B cell (primary cell): ENCODE results near the gene POLQ. TPM values are rescaled to one million over a fixed set of nuclear protein-coding genes. Genes with fewer than 3 reads are reported as not detected.

ENCODE experiments used
- ATAC-seq: fragments of 200-7000 bp; cut with Tn5 transposase; one replicate; pipeline ENCODE4 v1.10.0; 2021; ENCODE audit warnings: low read depth, mild to moderate bottlenecking, moderate number of reproducible peaks, moderate library complexity
- CTCF ChIA-PET: fragments of 350-600 bp; sonication (Branson Sonifier 250); formaldehyde crosslinking; loops from one replicate; lab custom pipeline; 2021; ENCODE audit warnings: antibody characterized with exemption, inconsistent platforms; lab: Charles Lee
- POLR2A ChIA-PET: fragments of 350-600 bp; sonication (Branson Sonifier 250); formaldehyde crosslinking; loops from one replicate; lab custom pipeline; 2021; ENCODE audit warnings: antibody characterized with exemption; lab: Charles Lee
- DNase-seq: peaks from one replicate; pipeline ENCODE4 v3.0.0; 2013
- H2AFZ ChIP-seq: 2 replicates; pipeline ENCODE4 v1.6.1; 2012; ENCODE audit warnings: mild to moderate bottlenecking, low read depth, low read length; ENCODE audit not compliant: insufficient read depth, poor library complexity, severe bottlenecking
- H3K27ac ChIP-seq, 2 donors: 1 replicate in 1 of 2; 2 replicates in 1 of 2; pipeline ENCODE4 v1.5.1; 2012 to 2013; ENCODE audit warnings: low read length in 2 of 2, mild to moderate bottlenecking in 2 of 2, moderate library complexity in 1 of 2
- H3K27me3 ChIP-seq, 4 experiments: fragments of 200-600 bp in 1 of 4; sonication (generic) in 1 of 4; replicated peaks in 1 of 4; 1 replicate in 2 of 4; 2 replicates in 2 of 4; pipeline versions ENCODE4 v1.6.1 to v1.7.0; 2013 to 2016; ENCODE audit warnings: low read length in 3 of 4, mild to moderate bottlenecking in 2 of 4, mixed read lengths in 1 of 4, moderate library complexity in 1 of 4; ENCODE audit not compliant: insufficient read depth in 4 of 4, control insufficient read depth in 3 of 4; ENCODE audit errors: control extremely low read depth in 1 of 4
- H3K36me3 ChIP-seq, 2 experiments: replicated peaks in 1 of 2; 1 replicate in 1 of 2; 2 replicates in 1 of 2; pipeline versions ENCODE4 v1.6.1 to v1.7.1; 2013; ENCODE audit warnings: low read length in 1 of 2; ENCODE audit not compliant: insufficient read depth in 2 of 2, control insufficient read depth in 1 of 2; ENCODE audit errors: control extremely low read depth in 1 of 2, extremely low read depth in 1 of 2
- H3K4me1 ChIP-seq, 2 donors: fragments of 200-600 bp in 1 of 2; sonication (generic) in 1 of 2; 1 replicate in 1 of 2; 2 replicates in 1 of 2; pipeline versions ENCODE4 v1.5.1 to v1.6.1; 2013 to 2017; ENCODE audit warnings: low read length in 2 of 2; ENCODE audit not compliant: control insufficient read depth in 2 of 2, insufficient read depth in 2 of 2
- H3K4me2 ChIP-seq: replicated peaks from 2 replicates; pipeline ENCODE3; 2012; ENCODE audit warnings: mild to moderate bottlenecking, low read depth, low read length; ENCODE audit not compliant: poor library complexity, severe bottlenecking
- H3K4me3 ChIP-seq, 5 experiments: fragments of 200-600 bp in 1 of 5; sonication (generic) in 1 of 5; 1 replicate in 3 of 5; 2 replicates in 2 of 5; pipeline versions ENCODE4 v1.5.1 to v1.7.0; 2011 to 2016; ENCODE audit warnings: low read length in 4 of 5, mild to moderate bottlenecking in 4 of 5, low read depth in 2 of 5, control low read depth in 1 of 5, moderate library complexity in 1 of 5; ENCODE audit not compliant: insufficient read depth in 1 of 5; ENCODE audit errors: control extremely low read depth in 1 of 5, extremely low read depth in 1 of 5
- H3K79me2 ChIP-seq: fragments of 200-600 bp; sonication (generic); one replicate; pipeline ENCODE4 v1.6.0; 2016; ENCODE audit warnings: low read length; ENCODE audit not compliant: control insufficient read depth, insufficient read depth
- H3K9ac ChIP-seq: fragments of 200-600 bp; sonication (generic); 2 replicates; pipeline ENCODE4 v1.6.1; 2017; ENCODE audit warnings: mild to moderate bottlenecking, low read length, moderate library complexity
- H3K9me3 ChIP-seq, 3 donors: one replicate each; pipeline versions ENCODE4 v1.6.1 to v1.7.1; 2013; ENCODE audit warnings: low read length in 2 of 3; ENCODE audit not compliant: control insufficient read depth in 2 of 3, insufficient read depth in 1 of 3; ENCODE audit errors: control extremely low read depth in 1 of 3
- H4K20me1 ChIP-seq: 2 replicates; pipeline ENCODE4 v1.6.0; 2012; ENCODE audit warnings: mild to moderate bottlenecking, low read length; ENCODE audit not compliant: insufficient read depth, control insufficient read depth, poor library complexity, severe bottlenecking
- H3K27ac Mint-ChIP-seq: one replicate; pipeline ENCODE4 v1.8.0; 2021; ENCODE audit warnings: mixed read lengths
- H3K27me3 Mint-ChIP-seq: one replicate; pipeline ENCODE4 v1.8.0; 2021; ENCODE audit warnings: mixed read lengths
- H3K4me1 Mint-ChIP-seq: one replicate; pipeline ENCODE4 v1.8.0; 2021; ENCODE audit warnings: mixed read lengths
- H3K4me3 Mint-ChIP-seq: one replicate; pipeline ENCODE4 v1.8.0; 2021; ENCODE audit warnings: mixed read lengths
- H3K9me3 Mint-ChIP-seq: one replicate; pipeline ENCODE4 v1.8.0; 2022; ENCODE audit warnings: mixed read lengths; ENCODE audit not compliant: insufficient read depth
- EZH2 ChIP-seq: IDR thresholded peaks from 2 replicates; pipeline ENCODE4 v1.6.1; 2012; ENCODE audit warnings: borderline replicate concordance, low read depth, mild to moderate bottlenecking, moderate library complexity, low read length; ENCODE audit not compliant: insufficient read depth, poor library complexity, severe bottlenecking
- WGBS: methylation state at CpG from one replicate; pipeline ENCODE4 v1.1.5; 2013; ENCODE audit warnings: missing lambda C conversion rate; ENCODE audit not compliant: insufficient coverage; 5-methylcytosine and 5-hydroxymethylcytosine counted together
- intact Hi-C: fragments of 100-400 bp; cut with micrococcal nuclease; formaldehyde crosslinking; loops from one replicate; pipeline ENCODE4 v1.10.0; 2022
- polyA plus RNA-seq: library from polyadenylated mRNA; depleted of rRNA; stranded (reverse); fragments of >200 nt; gene quantifications from 2 replicates; pipeline ENCODE4 v1.2.3, GENCODE V29; 2012
- total RNA-seq, 2 donors: library from RNA; stranded (reverse); fragments of 120-200 nt in 1 of 2; gene quantifications; 1 replicate in 1 of 2; 2 replicates in 1 of 2; pipeline versions ENCODE4 v1.2.3 to v1.2.4, GENCODE V29; 2013 to 2022
- TF ChIP-seq, protein P1 (sequence below): fragments of 200-600 bp; IDR thresholded peaks from one replicate; pipeline ENCODE4 v1.8.0; 2022; ENCODE audit warnings: antibody characterized with exemption, mild to moderate bottlenecking

The POLQ gene
- total and polyA plus RNA-seq, 2 donors (not counting 1 experiment from before 2014, with no cell fraction given): 0.25 to 0.79 TPM

DNA sequence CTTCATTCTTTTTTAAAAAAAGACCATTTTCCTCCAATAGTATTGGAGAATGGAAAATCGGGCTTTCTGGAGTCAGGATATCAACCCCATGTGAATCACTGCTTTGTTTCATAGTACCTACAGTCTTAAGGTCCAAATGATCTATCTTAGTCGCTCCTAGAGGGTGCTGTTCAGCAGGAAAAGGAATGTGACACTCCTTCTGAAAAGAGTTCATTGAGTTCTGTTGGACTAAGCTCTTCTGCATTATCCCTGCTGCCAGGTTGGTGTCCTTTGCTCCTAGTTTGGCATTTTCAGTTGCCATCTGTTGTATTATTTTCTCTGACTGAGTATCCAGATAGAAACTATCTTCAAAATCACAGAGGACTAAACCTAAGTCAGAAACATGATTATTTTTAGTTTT lies 57.2 kb downstream of the POLQ start:
- ChIA-PET POLR2A (no interaction called here), CTCF (no interaction called here)
- no peaks in the 10 kb centered on the region for H3K27me3 ChIP-seq
- H4K20me1 ChIP-seq: no peaks in the 10 kb centered on the region
- H3K27ac ChIP-seq: no peak overlapping the region
- H3K27ac Mint-ChIP-seq: no peak overlapping the region
- H3K4me1 ChIP-seq: no peaks in the 10 kb centered on the region
- no peak overlapping the region for H3K4me2 ChIP-seq
- H3K4me3 ChIP-seq: no peak overlapping the region
- H2AFZ ChIP-seq: no peak overlapping the region
- H3K9me3 Mint-ChIP-seq: no peaks in the 10 kb centered on the region
- H3K9me3 ChIP-seq: no peaks in the 10 kb centered on the region
- H3K9ac ChIP-seq: no peak overlapping the region
- H3K4me3 Mint-ChIP-seq: no peak overlapping the region
- peaks cover 0 to 2% of the 10 kb centered on the region in 2 experiments for H3K36me3 ChIP-seq
- intact Hi-C loops: no loop called here
- H3K79me2 ChIP-seq: no peaks in the 10 kb centered on the region
- DNase-seq (no peak), ATAC-seq (no peak)
- no peaks in the 10 kb centered on the region for H3K4me1 Mint-ChIP-seq
- WGBS: no CpG with 5 or more reads among the region's 2 CpGs
- H3K27me3 Mint-ChIP-seq: no peaks in the 10 kb centered on the region
- TF ChIP-seq, protein P1, sequence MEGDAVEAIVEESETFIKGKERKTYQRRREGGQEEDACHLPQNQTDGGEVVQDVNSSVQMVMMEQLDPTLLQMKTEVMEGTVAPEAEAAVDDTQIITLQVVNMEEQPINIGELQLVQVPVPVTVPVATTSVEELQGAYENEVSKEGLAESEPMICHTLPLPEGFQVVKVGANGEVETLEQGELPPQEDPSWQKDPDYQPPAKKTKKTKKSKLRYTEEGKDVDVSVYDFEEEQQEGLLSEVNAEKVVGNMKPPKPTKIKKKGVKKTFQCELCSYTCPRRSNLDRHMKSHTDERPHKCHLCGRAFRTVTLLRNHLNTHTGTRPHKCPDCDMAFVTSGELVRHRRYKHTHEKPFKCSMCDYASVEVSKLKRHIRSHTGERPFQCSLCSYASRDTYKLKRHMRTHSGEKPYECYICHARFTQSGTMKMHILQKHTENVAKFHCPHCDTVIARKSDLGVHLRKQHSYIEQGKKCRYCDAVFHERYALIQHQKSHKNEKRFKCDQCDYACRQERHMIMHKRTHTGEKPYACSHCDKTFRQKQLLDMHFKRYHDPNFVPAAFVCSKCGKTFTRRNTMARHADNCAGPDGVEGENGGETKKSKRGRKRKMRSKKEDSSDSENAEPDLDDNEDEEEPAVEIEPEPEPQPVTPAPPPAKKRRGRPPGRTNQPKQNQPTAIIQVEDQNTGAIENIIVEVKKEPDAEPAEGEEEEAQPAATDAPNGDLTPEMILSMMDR: no peak
- TF ChIP-seq EZH2: no peak

DNA sequence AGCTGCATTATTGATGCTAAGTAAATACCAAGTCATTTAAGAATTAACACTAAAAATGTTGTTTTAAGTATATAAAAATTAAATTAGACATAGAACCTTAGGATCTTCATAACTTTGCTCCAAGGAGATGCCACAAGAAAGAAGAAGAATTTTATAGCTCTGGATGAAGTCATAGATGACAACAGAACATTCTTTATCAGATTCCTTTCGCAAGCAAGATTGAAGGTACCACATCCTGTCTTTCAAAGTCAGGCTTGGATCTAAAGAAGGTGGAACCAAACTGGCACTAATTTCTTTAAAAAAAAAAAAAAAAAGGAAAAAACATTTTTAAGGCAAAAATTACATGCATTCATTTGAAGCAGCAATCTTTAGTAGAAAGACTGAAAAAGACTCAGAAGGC lies 62.5 kb downstream of the POLQ start:
- ATAC-seq (no peak), DNase-seq (no peak)
- no peak overlapping the region for H3K4me3 Mint-ChIP-seq
- Histone ChIP-seq H3K36me3 (no peaks in the 10 kb centered on the region), H4K20me1 (no peaks in the 10 kb centered on the region), H3K4me2 (no peak overlapping the region), H3K9ac (no peak overlapping the region), H3K4me1 (no peaks in the 10 kb centered on the region), H3K27me3 (no peaks in the 10 kb centered on the region), H2AFZ (no peak overlapping the region), H3K79me2 (no peaks in the 10 kb centered on the region), H3K4me3 (no peak overlapping the region), H3K9me3 (no peaks in the 10 kb centered on the region), H3K27ac (no peak overlapping the region)
- ChIA-PET CTCF (no interaction called here), POLR2A (no interaction called here)
- no peaks in the 10 kb centered on the region for H3K9me3 Mint-ChIP-seq
- H3K27me3 Mint-ChIP-seq: no peaks in the 10 kb centered on the region
- WGBS: no CpG with 5 or more reads among the region's 1 CpG
- intact Hi-C loops: no loop called here
- no peaks in the 10 kb centered on the region for H3K4me1 Mint-ChIP-seq
- no peak overlapping the region for H3K27ac Mint-ChIP-seq
- no peak for TF ChIP-seq EZH2
- TF ChIP-seq, protein P1: no peak
